NCI-H82 (cell line): ENCODE data around the gene RNF175.
"Not testable (repeated sequence)": the region's sequence is repeated elsewhere in the genome, so short reads cannot be mapped to it uniquely, and the experiment has no call there.

Experiments used
- DNase-seq: peaks from one replicate; lab custom pipeline; 2025; lab: John Stamatoyannopoulos, UW

Gene RNF175

GRCh38 chr4:153679486-153679885 lies 80.3 kb downstream of the RNF175 start:
- DNase-seq: no peak

DNA sequence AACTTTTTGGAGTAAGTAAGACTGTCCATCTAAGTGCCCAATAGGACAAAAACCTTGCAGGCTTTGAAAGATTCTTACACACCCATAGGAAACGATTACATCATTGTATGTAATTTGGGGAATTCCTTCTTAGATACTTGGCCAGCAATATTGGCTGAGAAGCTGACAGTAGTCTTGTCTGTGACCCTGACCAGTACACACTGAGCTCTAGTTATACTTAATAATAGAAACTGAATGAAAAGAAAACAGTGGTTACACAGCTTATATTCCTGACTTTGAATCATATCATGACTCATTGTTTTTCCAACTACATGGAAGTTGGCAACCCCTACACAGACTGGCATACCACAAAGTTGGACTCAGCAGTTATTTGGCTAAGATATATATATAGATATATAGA lies 82.8 kb downstream of the RNF175 start:
- no peak for DNase-seq

DNA sequence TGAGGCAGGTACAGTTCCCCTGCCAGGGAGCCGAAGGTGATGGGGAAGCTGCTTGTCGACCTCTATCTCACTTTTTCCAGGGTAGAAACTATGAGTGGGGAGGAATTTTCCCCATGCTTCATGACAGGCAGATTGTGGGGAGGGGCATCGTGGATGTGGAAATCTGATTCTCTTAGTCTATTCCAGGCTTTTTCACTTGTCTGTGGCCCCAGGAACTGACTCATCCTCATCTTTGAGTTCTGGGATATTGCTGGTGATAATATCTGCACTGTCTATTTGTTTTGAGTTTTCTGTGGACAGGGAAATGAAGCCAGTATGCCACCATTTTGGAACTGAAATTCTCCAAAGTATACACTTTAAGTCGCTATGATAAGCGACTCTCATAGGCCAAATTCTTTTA lies 83.3 kb downstream of the RNF175 start:
- DNase-seq: no peak

GRCh38 chr4:153669838-153670237 lies 90.0 kb downstream of the RNF175 start:
- no peak for DNase-seq

GRCh38 chr4:153668647-153669046 lies 91.2 kb downstream of the RNF175 start:
- no peak for DNase-seq

DNA sequence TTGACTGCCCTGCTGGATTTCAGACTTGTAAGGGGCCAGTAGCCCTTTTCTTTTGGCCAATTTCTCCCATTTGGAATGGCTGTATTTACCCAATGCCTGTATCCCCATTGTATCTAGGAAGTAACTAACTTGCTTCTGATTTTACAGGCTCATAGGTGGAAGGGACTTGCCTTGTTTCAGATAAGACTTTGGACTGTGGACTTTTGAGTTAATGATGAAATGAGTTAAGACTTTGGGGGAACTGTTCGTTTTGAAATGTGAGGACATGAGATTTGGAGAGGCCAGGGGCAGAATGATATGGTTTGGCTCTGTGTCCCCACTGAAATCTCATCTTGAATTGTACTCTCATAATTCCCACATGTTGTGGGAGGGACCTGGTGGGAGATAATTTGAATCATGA lies 93.3 kb downstream of the RNF175 start:
- DNase-seq: not testable (repeated sequence)

- no peak for DNase-seq
These were observed 96.2 kb downstream of the RNF175 start for GRCh38 chr4:153663667-153664066.

DNA sequence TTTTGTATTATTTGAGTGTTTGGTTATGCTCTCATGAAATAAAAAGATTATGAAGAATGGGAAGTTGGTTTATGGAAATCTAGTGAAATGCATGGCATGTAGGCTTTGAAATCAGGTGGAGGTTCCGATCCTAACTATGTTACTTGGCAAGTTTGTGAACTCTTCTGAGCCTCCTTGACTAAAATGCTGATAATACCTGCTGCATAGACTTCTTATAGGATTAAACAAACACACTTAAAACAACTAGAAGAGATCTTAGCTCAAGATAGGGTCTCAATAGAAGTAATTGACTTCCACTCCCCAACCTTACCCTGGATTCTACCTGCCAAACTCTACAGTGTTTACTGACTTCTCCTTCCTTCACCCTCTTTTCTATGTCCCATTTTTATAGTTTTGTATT lies 97.9 kb downstream of the RNF175 start:
- no peak for DNase-seq

GRCh38 chr4:153661215-153661822 lies 98.5 kb downstream of the RNF175 start:
- DNase-seq: no peak
